ENCODE data around the gene MYL7. TPM values are rescaled to one million over a fixed set of nuclear protein-coding genes. Genes with fewer than 3 reads are reported as not detected.

MYL7 gene
- total RNA-seq, 8 experiments from 2014 or later = 0.46 to 1.0 (median 0.95) TPM; not detected in 5

- no peak overlapping the region for H3K4me3 ChIP-seq
- H3K4me1 ChIP-seq (replicated peaks in 1 of 2) = peaks cover 1 to 2% of the 10 kb centered on the region in 2 donors
- no peak for ATAC-seq (replicated peaks in 6 of 8)
- no peak overlapping the region for H3K27ac ChIP-seq
- in situ Hi-C loops (cut with MboI; ENCODE audit: low pct_unique_long_range_greater_than_20kb in 2 of 9, low sequenced_read_pairs in 9 of 9, unreplicated experiment in 9 of 9) = no loop called here
- WGBS, 10 experiments = 93 to 100% (median 100%) methylated on average over 2 to 3 of the region's 25 CpGs; no CpG with 5 or more reads in 6 of the 10 experiments
Measured at GRCh38 chr7:44116789-44117666, 24.1 kb downstream of the MYL7 start.

- no peak for ATAC-seq (replicated peaks in 6 of 8)
- H3K27ac ChIP-seq = no peak overlapping the region
- 83 to 93% methylated on average over 2 to 6 of the region's 17 CpGs; no CpG with 5 or more reads in 8 of the 10 experiments for WGBS, 10 experiments
Measured at GRCh38 chr7:44116087-44116788, 24.9 kb downstream of the MYL7 start.

GRCh38 chr7:44114586-44115310 is 26.4 kb downstream of the MYL7 start:
- in situ Hi-C loops (cut with MboI; ENCODE audit: low pct_unique_long_range_greater_than_20kb in 2 of 9, low sequenced_read_pairs in 9 of 9, unreplicated experiment in 9 of 9) = no loop called here
- no peak for ATAC-seq (replicated peaks in 6 of 8)
- H3K4me3 ChIP-seq = no peak overlapping the region
- WGBS, 10 experiments = 40 to 93% (median 90%) methylated on average over 1 to 6 of the region's 12 CpGs; no CpG with 5 or more reads in 5 of the 10 experiments
- H3K4me1 ChIP-seq (replicated peaks in 1 of 2) = no peaks in the 10 kb centered on the region
- no peak overlapping the region for H3K27ac ChIP-seq

More at GRCh38 chr7:44116087-44116788, 24.9 kb downstream of the MYL7 start:
- no peaks in the 10 kb centered on the region for H3K4me1 ChIP-seq (replicated peaks in 1 of 2)
- in situ Hi-C loops (cut with MboI; ENCODE audit: low pct_unique_long_range_greater_than_20kb in 2 of 9, low sequenced_read_pairs in 9 of 9, unreplicated experiment in 9 of 9) = no loop called here
- no peak overlapping the region for H3K4me3 ChIP-seq

GRCh38 chr7:44113764-44114354 is 27.3 kb downstream of the MYL7 start:
- no peak overlapping the region for H3K27ac ChIP-seq
- 67 to 100% (median 97%) methylated on average over 2 to 5 of the region's 24 CpGs; no CpG with 5 or more reads in 6 of the 10 experiments for WGBS, 10 experiments
- in situ Hi-C loops (cut with MboI; ENCODE audit: low pct_unique_long_range_greater_than_20kb in 2 of 9, low sequenced_read_pairs in 9 of 9, unreplicated experiment in 9 of 9) = no loop called here
- no peak for ATAC-seq (replicated peaks in 6 of 8)
- H3K4me3 ChIP-seq = no peak overlapping the region
- H3K4me1 ChIP-seq (replicated peaks in 1 of 2) = no peaks in the 10 kb centered on the region

- Histone ChIP-seq H3K4me3 (no peak overlapping the region), H3K27ac (no peak overlapping the region), H3K4me1 (replicated peaks in 1 of 2) (no peaks in the 10 kb centered on the region)
- WGBS, 10 experiments = 64 to 100% (median 91%) methylated on average over 1 to 5 of the region's 34 CpGs; no CpG with 5 or more reads in 5 of the 10 experiments
- in situ Hi-C loops (cut with MboI; ENCODE audit: low pct_unique_long_range_greater_than_20kb in 2 of 9, low sequenced_read_pairs in 9 of 9, unreplicated experiment in 9 of 9) = no loop called here
- no peak for ATAC-seq (replicated peaks in 6 of 8)
Measured at GRCh38 chr7:44112997-44113763, 28.0 kb downstream of the MYL7 start.

- ATAC-seq (replicated peaks in 6 of 8) = peak in 1 of 8 experiments; percentile 6
- no peak overlapping the region for H3K4me3 ChIP-seq
- H3K27ac ChIP-seq = no peak overlapping the region
- no peaks in the 10 kb centered on the region for H3K4me1 ChIP-seq (replicated peaks in 1 of 2)
- 77 to 100% (median 89%) methylated on average over 3 to 12 of the region's 41 CpGs; no CpG with 5 or more reads in 7 of the 10 experiments for WGBS, 10 experiments
- in situ Hi-C loops (cut with MboI; ENCODE audit: low pct_unique_long_range_greater_than_20kb in 2 of 9, low sequenced_read_pairs in 9 of 9, unreplicated experiment in 9 of 9) = no loop called here
Measured at GRCh38 chr7:44112231-44112996, 28.7 kb downstream of the MYL7 start.

- H3K27ac ChIP-seq = no peak overlapping the region
- H3K4me1 ChIP-seq (replicated peaks in 1 of 2) = no peaks in the 10 kb centered on the region
- WGBS, 10 experiments = 83% methylated on average over 1 of the region's 16 CpGs; no CpG with 5 or more reads in 9 of the 10 experiments
- in situ Hi-C loops (cut with MboI; ENCODE audit: low pct_unique_long_range_greater_than_20kb in 2 of 9, low sequenced_read_pairs in 9 of 9, unreplicated experiment in 9 of 9) = no loop called here
- no peak overlapping the region for H3K4me3 ChIP-seq
- ATAC-seq (replicated peaks in 6 of 8) = peak in 1 of 8 experiments; percentile 6
Measured at GRCh38 chr7:44111761-44112160, 29.4 kb downstream of the MYL7 start.

- in situ Hi-C loops (cut with MboI; ENCODE audit: low pct_unique_long_range_greater_than_20kb in 2 of 9, low sequenced_read_pairs in 9 of 9, unreplicated experiment in 9 of 9) = no loop called here
- WGBS, 10 experiments = 83 to 93% (median 90%) methylated on average over 1 to 13 of the region's 27 CpGs; no CpG with 5 or more reads in 5 of the 10 experiments
- H3K4me3 ChIP-seq = no peak overlapping the region
- peak in 2 of 8 experiments; percentile 2 to 6 for ATAC-seq (replicated peaks in 6 of 8)
- H3K4me1 ChIP-seq (replicated peaks in 1 of 2) = peaks cover 2 to 3% of the 10 kb centered on the region in 2 donors
- H3K27ac ChIP-seq = no peak overlapping the region
Measured at GRCh38 chr7:44110719-44111635, 30.2 kb downstream of the MYL7 start.

- in situ Hi-C loops (cut with MboI; ENCODE audit: low pct_unique_long_range_greater_than_20kb in 2 of 9, low sequenced_read_pairs in 9 of 9, unreplicated experiment in 9 of 9) = no loop called here
- 87 to 100% (median 100%) methylated on average over 1 to 7 of the region's 18 CpGs; no CpG with 5 or more reads in 5 of the 10 experiments for WGBS, 10 experiments
- Histone ChIP-seq H3K4me3 (no peak overlapping the region), H3K4me1 (replicated peaks in 1 of 2) (peaks cover 12 to 13% of the 10 kb centered on the region in 2 donors), H3K27ac (no peak overlapping the region)
- no peak for ATAC-seq (replicated peaks in 6 of 8)
Measured at GRCh38 chr7:44109991-44110390, 31.1 kb downstream of the MYL7 start.

GRCh38 chr7:44108768-44109750 is 32.1 kb downstream of the MYL7 start:
- in situ Hi-C loops (cut with MboI; ENCODE audit: low pct_unique_long_range_greater_than_20kb in 2 of 9, low sequenced_read_pairs in 9 of 9, unreplicated experiment in 9 of 9) = no loop called here
- 30 to 100% (median 80%) methylated on average over 1 to 2 of the region's 21 CpGs; no CpG with 5 or more reads in 5 of the 10 experiments for WGBS, 10 experiments
- no peak for ATAC-seq (replicated peaks in 6 of 8)
- H3K4me1 ChIP-seq (replicated peaks in 1 of 2) = peaks cover 13 to 19% of the 10 kb centered on the region in 2 donors
- H3K27ac ChIP-seq = no peak overlapping the region
- no peak overlapping the region for H3K4me3 ChIP-seq

Measured in motor neuron (in vitro differentiated cells).